Gastrocnemius medialis (tissue), 4 donors: ENCODE measurements around the gene NANOG.

ENCODE experiments used
- CTCF ChIP-seq, 5 experiments: fragments of 450-650 bp in 3 of 5; fragments of 200-600 bp in 2 of 5; sonication (generic) in 2 of 5; IDR thresholded peaks in 4 of 5; conservative IDR thresholded peaks in 1 of 5; 1 replicate in 4 of 5; 2 replicates in 1 of 5; pipeline ENCODE4 v1.5.1; 2016 to 2019; ENCODE audit warnings: antibody characterized with exemption in 5 of 5, mild to moderate bottlenecking in 3 of 5, moderate library complexity in 3 of 5
- POLR2A ChIP-seq, 2 donors: fragments of 450-650 bp; IDR thresholded peaks; one replicate each; pipeline ENCODE4 v1.6.1; 2017; ENCODE audit warnings: antibody characterized with exemption in 2 of 2, mild to moderate bottlenecking in 2 of 2, moderate library complexity in 2 of 2

GRCh38 chr12:7748852-7749251 is 40.4 kb upstream of the NANOG start:
- TF ChIP-seq CTCF (IDR thresholded peaks at IDR 0.05 in 4 of 5, conservative IDR thresholded peaks at IDR 0.05 in 1 of 5) (no peak), POLR2A (IDR thresholded peaks at IDR 0.05) (no peak)
